Stimulated activated CD8-positive, alpha-beta memory T cell treated with anti-CD3 and anti-CD28 coated beads, Interleukin-2, amount 100 ng/mL, for 1 hour (primary cell): Measurements from ENCODE around the gene AP5S1.
"Not testable (repeated sequence)": the region's sequence is repeated elsewhere in the genome, so short reads cannot be mapped to it uniquely, and the experiment has no call there.

Experiments used
- DNase-seq, 2 donors: peaks; one replicate each; pipeline ENCODE4 v3.0.0-alpha.2; 2020; ENCODE audit warnings: low read depth in 2 of 2

Gene AP5S1

GRCh38 chr20:3812259-3812681 lies 8.1 kb upstream of the AP5S1 start:
- DNase-seq, result no peak

DNA sequence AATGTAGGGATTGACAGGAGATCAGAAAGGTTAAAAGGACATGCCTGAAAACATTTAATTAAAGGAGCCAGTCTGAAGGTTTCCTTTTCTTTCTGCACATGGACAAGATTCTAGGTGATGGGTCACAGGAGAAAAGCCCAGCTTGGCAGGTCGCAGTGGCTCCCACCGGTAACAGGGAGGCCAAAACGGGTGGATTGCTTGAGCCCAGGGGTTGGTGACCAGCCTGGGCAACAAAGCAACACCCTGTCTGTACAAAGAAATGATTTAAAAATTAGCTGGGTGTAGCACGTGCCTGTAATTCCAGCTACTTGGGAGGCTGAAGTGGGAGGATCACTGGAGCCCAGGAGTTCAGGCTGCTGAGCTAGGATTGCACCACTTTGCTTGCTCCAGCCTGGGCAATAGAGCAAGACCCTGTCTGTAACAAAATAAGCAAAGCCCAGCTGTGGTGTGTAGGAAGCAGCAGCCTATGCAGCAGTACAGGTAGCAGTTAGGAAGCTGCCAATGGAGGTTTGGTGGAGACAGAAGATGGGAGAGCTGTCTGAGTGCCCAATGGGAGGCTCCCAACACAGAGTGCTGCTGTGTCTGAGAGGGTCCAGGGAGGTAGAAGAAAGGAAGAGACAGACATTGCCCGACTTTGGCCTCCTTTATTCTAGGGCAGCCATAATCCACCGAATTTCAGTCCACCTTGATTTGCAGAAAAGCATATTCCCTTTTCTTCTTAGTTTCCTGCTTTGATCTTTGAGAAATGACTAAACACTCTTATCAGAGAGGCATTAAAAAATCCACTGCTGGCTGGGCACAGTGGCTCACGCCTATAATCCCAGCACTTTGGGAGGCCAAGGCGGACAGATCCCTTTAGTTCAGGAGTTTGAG lies 7.1 kb upstream of the AP5S1 start:
- no peak for DNase-seq

DNA sequence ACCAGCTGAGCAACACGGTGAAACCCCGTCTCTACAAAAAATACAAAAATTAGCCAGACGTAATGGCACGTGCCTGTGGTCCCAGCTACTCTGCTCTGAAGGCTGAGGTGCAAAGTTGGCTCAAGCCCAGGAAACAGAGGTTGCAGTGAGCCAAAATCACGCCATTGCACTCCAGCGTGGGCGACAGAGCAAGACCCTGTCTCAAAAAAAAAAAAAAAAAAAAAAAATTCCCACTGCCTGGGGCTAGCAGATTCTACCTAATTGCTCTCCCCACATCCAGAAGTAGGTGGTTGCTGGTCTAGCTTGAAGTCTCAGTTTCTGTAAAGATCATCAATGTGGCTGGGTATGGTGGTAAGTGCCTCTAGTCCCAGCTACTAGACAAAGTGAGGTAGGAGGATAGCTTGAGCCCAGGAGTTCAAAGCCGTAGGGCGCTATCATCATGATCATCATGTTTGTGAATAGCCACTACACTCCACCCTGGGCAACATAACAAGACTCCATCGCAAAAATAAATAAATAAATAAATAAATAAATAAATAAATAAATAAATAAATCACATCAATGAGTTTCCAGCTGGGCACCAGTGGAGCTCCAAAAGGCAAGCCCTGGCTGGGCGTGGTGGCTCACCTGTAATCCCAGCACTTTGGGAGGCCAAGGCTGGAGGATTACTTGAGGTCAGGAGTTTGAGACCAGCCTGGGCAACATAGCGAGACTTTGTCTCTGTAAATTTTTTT lies 6.3 kb upstream of the AP5S1 start:
- no peak for DNase-seq

DNA sequence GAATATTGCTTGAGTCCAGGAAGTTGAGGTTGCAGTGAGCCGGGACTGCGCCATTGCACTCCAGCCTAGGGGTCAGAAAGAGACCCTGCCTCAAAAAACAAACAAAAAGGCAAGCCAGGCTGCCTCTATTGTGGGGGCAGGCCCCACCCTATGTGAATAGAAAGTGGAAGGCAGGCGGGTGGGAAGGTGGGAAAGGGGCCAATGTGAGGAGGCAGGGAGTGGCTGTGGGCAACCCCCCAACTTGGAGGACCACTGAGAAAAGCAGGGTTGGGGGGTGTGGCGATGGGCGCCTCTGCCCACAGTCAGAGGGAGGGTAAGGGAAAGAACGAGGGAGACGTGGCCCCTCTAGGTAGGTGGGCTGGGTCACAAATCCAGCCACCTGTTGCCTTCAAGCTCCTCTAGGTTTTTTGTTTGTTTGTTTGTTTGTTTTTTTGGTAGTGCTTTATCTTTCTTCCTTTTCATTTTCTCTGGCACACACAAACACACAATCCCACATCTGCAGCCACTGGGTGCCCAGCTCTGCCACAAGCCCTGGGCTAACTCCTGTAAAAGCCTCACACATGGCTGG lies 5.3 kb upstream of the AP5S1 start:
- DNase-seq, result no peak

DNA sequence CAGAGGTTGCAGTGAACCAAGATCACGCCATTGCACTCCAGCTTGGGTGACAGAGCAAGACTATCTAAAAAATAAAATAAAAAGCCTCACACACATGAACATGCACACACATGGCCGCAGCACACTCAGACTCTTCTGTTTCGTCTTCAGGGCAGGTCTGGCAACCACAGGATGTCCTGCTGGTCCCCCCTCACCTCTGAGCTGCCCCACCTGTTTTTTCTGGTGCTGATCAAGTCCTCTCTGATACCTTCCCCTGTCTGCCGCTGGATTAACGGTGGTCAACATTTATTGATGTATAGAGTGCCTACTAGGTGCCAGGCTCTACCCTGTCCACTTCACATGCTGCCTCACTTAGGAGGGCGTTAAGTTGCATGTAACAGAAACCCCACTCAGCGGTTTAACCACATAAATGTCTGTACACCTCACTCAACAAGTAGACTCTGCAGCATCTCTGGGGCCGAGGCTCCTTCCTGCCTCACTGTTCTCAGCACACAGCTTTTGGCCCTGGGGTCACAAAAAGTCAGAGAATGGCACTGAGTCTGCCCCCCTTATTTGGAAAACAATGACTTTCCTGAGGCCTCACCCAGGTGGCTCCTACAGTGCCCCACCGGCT lies 4.5 kb upstream of the AP5S1 start:
- no peak for DNase-seq

DNA sequence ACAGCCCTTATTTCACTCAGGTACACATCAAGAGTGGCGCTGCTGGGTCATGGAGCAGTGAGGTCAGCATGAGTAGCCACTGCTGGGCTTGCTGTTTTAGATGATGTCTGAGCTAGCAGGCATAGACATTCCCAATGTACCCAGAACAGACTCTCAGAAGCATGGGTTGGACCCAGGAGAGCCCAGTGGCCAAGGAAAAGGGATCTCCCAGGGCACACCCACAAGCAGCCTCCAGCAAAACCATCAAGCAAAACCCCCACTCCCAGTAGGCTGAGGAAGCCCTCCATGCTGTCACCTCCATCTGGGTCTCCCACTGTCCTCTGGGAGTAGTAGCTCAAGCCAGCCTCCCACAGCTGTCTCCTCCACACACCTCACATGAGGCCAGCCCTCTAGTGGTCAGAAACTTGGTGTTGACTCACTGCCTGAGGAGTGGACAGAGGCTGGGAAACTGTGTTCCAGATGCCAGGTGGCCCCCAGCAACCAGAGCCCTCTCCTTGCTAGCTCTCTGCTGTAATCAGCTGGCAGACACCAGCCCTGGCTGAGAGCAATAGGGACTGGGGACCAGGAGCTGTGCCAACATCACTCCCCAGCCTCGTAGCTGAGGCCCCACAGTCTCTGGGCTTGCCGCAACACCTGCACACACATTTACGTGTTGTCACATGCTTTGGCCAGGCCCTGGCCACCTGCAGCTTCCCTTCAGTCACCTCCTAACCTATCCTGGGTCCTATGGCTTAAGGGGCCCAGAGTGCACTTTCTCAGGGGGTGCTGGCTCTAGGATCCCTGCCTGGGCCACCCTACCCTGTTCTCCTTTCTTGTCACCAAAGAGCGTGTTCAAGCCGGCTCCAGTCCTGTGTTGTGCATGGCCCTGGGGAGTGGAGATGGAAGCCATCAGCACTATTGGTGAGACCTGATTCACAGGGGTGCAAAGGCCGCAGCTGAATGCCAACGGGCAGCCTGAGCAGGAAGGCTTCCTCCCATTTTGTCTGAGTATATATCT lies 1.9 kb upstream of the AP5S1 start:
- no peak for DNase-seq

DNA sequence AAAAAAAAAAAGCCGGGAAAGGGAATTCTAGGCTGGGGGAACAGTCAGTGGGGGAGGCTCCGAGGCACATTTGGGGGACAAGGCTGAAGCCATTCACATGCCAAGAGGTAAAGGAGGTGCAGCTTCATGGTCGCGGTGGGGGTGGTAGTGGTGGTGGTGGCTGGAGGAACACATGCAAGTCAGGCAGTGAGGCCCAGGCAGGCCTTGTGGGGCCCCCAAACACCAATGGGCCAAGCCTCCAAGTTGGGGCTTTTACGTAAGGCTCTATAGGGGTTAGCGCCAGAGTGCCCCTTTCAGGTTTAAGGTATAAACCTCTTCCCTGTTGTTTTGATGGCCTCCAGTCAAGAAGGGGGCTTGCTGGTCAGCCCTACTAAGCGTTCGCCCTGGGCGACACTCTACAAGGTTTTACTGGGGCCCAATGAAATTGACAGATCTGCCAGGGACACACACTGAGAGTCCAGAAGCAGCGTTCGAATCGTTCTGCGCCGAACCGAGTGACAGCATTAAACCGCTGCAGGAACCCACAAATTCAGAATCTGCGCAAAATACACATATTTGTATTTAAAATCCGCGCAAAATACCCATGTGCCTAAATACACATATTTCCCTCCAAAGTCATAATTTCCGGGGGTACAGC lies 818 bp upstream of the AP5S1 start:
- no peak for DNase-seq

- DNase-seq, result no peak
These were observed 767 bp downstream of the AP5S1 start for GRCh38 chr20:3820901-3821727.

DNA sequence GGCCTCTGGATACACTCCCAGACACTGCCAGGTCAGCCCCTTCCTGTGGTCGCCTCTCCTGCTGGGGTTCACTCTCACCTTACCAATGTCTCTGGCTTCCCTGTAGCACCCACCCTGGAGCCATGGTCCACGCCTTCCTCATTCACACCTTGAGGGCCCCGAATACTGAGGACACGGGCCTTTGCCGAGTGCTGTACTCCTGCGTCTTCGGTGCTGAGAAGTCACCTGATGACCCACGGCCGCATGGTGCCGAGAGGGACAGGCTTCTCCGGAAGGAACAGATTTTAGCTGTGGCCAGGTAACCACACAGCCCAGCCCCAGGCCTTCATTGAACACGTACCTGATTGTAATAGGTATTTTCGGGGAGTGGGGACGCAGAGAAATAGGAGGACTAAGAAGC lies 1.6 kb downstream of the AP5S1 start:
- no peak for DNase-seq

GRCh38 chr20:3823881-3824280 lies 3.5 kb downstream of the AP5S1 start:
- DNase-seq, result no peak

DNA sequence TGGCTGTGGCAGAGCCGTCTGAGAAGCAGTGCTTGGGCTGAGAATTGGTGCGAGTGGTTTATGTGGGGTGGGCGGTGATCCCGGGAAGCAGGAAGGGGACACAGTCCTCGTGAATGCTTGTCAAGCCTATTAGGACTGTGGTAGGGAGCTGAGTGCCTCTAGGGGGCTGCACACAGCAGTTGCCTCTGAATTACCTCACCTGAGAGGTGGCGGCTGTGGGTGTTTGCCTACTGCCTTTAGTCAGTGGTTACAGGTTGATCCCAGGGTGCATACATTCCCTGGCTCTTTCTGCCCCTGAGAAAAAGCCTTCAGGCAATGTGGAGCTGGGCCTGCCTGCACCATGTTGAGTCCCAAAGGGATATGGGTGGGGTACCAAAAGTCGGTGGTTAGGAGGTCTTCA lies 5.2 kb downstream of the AP5S1 start:
- DNase-seq, result no peak

GRCh38 chr20:3826420-3826819 lies 6.1 kb downstream of the AP5S1 start:
- no peak for DNase-seq

DNA sequence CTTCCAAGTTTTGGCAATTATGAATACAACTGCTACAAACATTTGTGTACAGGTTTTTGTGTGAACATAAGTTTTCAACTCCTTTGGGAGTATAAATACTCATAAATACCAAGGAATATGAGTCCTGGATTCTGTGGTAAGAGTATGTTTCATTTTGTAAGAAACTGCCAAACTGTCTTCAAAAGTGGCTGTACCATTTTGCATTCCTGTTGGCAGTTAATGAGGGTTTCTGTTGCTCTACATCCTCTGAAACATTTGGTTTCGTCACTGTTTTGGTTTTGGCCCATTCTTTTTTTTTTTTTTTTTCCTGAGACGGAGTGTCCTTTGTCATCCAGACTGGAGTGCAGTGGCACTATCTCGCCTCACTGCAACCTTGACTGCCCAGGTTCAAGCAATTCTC lies 8.5 kb downstream of the AP5S1 start:
- no peak for DNase-seq

DNA sequence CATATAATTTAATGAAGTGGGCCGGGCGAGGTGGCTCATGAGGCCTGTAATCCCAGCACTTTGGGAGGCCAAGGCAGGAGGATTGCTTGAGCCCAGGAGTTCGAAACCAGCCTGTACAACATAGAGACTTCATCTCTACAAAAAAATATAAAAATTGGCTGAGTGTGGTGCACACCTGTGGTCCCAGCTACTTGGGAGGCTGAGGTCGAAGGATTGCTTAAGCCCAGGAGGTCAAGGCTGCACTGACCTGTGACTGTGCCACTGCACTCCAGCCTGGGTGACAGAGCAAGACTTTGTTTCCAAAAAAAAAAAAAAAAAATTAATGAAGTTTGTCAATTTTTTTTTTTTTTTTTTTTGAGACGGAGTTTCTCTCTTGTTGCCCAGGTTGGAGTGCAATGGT lies 9.5 kb downstream of the AP5S1 start:
- DNase-seq, result not testable (repeated sequence)

DNA sequence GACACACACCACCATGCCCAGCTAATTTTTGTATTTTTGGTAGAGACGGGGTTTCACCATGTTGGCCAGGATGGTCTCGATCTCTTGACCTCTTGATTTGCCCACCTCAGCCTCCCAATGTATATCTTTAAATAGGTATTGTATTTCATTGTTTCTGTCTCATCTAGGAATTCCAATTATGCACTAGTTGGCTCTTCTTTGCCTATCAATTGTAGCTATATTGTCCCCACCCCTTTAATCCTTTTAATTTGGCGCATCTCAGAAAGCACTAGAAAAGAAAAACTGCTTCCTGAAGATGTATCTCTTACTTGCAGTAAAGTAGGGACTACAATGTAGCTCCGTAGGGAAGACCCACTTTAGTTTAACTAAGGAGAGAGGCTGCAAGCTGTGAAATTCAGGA lies 15.8 kb downstream of the AP5S1 start:
- no peak for DNase-seq

DNA sequence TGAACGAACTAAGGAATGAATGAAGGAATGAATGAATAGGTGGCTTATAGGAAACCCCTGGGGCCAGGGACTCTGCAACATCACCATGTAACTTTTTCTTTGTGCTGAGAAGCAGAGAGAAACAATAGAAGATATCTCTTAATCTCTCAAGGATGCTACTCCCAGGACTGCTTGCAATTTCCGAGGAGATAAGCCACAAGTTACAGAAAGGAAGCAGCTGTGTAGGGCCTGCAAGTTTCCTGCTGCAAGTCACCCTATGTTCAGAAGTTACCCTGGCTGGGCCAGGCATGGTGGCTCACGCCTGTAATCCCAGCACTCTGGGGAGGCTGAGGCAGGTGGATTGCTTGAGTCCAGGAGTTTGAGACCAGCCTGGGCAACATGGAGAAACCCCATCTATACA lies 19.0 kb downstream of the AP5S1 start:
- DNase-seq, result no peak

GRCh38 chr20:3840201-3840600 lies 19.9 kb downstream of the AP5S1 start:
- not testable (repeated sequence) for DNase-seq

- DNase-seq, result no peak
These were observed 22.1 kb downstream of the AP5S1 start for GRCh38 chr20:3842348-3842930.

- DNase-seq, result no peak
These were observed 23.1 kb downstream of the AP5S1 start for GRCh38 chr20:3843490-3843889.
